GM23338 (cell line): ENCODE results near the gene PHTF2.

Source experiments
- CREB1 ChIP-seq: fragments of 250-450 bp; sonication (Bioruptor Pico); IDR thresholded peaks from 2 replicates; pipeline ENCODE4 v1.5.0; 2020; ENCODE audit warnings: low read depth, mild to moderate bottlenecking, moderate library complexity
- CTCF ChIP-seq, 2 experiments: fragments of 200-600 bp in 1 of 2; sonication (generic) in 1 of 2; conservative IDR thresholded peaks; 2 replicates each; pipeline versions ENCODE4 v1.5.1 to v1.6.1; 2016 to 2017; ENCODE audit warnings: antibody characterized with exemption in 2 of 2, low read depth in 2 of 2, mild to moderate bottlenecking in 2 of 2, moderate library complexity in 1 of 2
- EZH2 ChIP-seq: fragments of 200-600 bp; sonication (generic); IDR thresholded peaks from one replicate; pipeline ENCODE4 v1.8.0; 2017; ENCODE audit warnings: antibody characterized with exemption, mild to moderate bottlenecking, low read depth; ENCODE audit not compliant: unreplicated experiment
- EZH2phosphoT487 ChIP-seq: fragments of 200-600 bp; sonication (generic); IDR thresholded peaks from one replicate; pipeline ENCODE4 v1.8.1; 2018; ENCODE audit warnings: antibody characterized with exemption; ENCODE audit not compliant: unreplicated experiment
- JUNB ChIP-seq: IDR thresholded peaks from one replicate; pipeline ENCODE4 v1.6.1; 2016; ENCODE audit warnings: antibody characterized with exemption; ENCODE audit not compliant: unreplicated experiment
- NANOG ChIP-seq: IDR thresholded peaks from 2 replicates; pipeline ENCODE4 v1.6.1; 2016; ENCODE audit warnings: antibody characterized with exemption, borderline replicate concordance
- POLR2AphosphoS5 ChIP-seq: IDR thresholded peaks from 2 replicates; pipeline ENCODE4 v1.6.1; 2016; ENCODE audit warnings: antibody characterized with exemption, low read depth
- REST ChIP-seq: IDR thresholded peaks from one replicate; pipeline ENCODE4 v1.6.1; 2018; ENCODE audit warnings: antibody characterized with exemption; ENCODE audit not compliant: unreplicated experiment
- ZNF114 ChIP-seq: fragments of 250-450 bp; sonication (Bioruptor Pico); IDR thresholded peaks from 2 replicates; pipeline ENCODE4 v1.5.0; 2020; ENCODE audit warnings: mild to moderate bottlenecking, moderate library complexity
- ZNF462 ChIP-seq: fragments of 250-450 bp; sonication (Bioruptor Pico); IDR thresholded peaks from 2 replicates; pipeline ENCODE4 v1.5.0; 2020; ENCODE audit warnings: mild to moderate bottlenecking, moderate library complexity

GRCh38 chr7:77983973-77984372 is 185.4 kb downstream of the PHTF2 start:
- TF ChIP-seq CTCF (conservative IDR thresholded peaks at IDR 0.05; ENCODE audit: low read depth in 2 of 2), result no peak
- TF ChIP-seq EZH2, result no peak
- no peak for TF ChIP-seq POLR2AphosphoS5
- no peak for TF ChIP-seq REST
- no peak for TF ChIP-seq ZNF462 (CRISPR knock-in tag)
- no peak for TF ChIP-seq EZH2phosphoT487
- no peak for TF ChIP-seq CREB1 (CRISPR knock-in tag)
- TF ChIP-seq NANOG, result no peak
- no peak for TF ChIP-seq JUNB
- TF ChIP-seq ZNF114 (CRISPR knock-in tag), result no peak
